A673 (cell line): ENCODE results near the gene AMMECR1. TPM values are rescaled to one million over a fixed set of nuclear protein-coding genes. Genes with fewer than 3 reads are reported as not detected.

ENCODE experiments used
- BruUV-seq: library from RNA; stranded (reverse); fragments of 400-500 nt; replicated peaks from 2 replicates; lab custom pipeline; 2021; lab: Mats Ljungman, UMichigan
- CTCF ChIA-PET: fragments of 300-600 bp; sonication (Branson Sonifier 250); formaldehyde crosslinking; loops from one replicate; lab custom pipeline; 2022; ENCODE audit warnings: antibody characterized with exemption; lab: Charles Lee
- POLR2A ChIA-PET: fragments of 300-600 bp; sonication (Branson Sonifier 250); formaldehyde crosslinking; loops from one replicate; lab custom pipeline; 2022; ENCODE audit warnings: antibody characterized with exemption; ENCODE audit not compliant: low non-redundant PET; lab: Charles Lee
- DNase-seq: peaks from one replicate; pipeline ENCODE4 v3.0.0-alpha.2; 2015; ENCODE audit warnings: low spot score
- H3K27ac ChIP-seq: fragments of 200-600 bp; sonication (generic); 2 replicates; pipeline ENCODE4 v1.5.1; 2016; ENCODE audit warnings: mixed run types, low read depth, mild to moderate bottlenecking, mixed read lengths, antibody characterized with exemption, low read length; ENCODE audit not compliant: poor library complexity, severe bottlenecking
- H3K27me3 ChIP-seq: fragments of 200-600 bp; sonication (generic); replicated peaks from 2 replicates; pipeline ENCODE4 v1.6.1; 2017; ENCODE audit warnings: mixed run types, low read depth, mild to moderate bottlenecking, mixed read lengths, antibody characterized with exemption, low read length; ENCODE audit not compliant: insufficient read depth, poor library complexity
- H3K36me3 ChIP-seq: fragments of 200-600 bp; sonication (generic); 2 replicates; pipeline ENCODE4 v1.6.1; 2016; ENCODE audit warnings: mixed run types, mild to moderate bottlenecking, mixed read lengths, antibody characterized with exemption, low read length; ENCODE audit not compliant: insufficient read depth, poor library complexity, severe bottlenecking
- H3K4me1 ChIP-seq: fragments of 200-600 bp; sonication (generic); 2 replicates; pipeline ENCODE4 v1.6.1; 2017; ENCODE audit warnings: mixed run types, mild to moderate bottlenecking, mixed read lengths, antibody characterized with exemption, low read length; ENCODE audit not compliant: insufficient read depth, poor library complexity, severe bottlenecking
- H3K4me3 ChIP-seq: fragments of 200-600 bp; sonication (generic); 2 replicates; pipeline ENCODE4 v1.5.1; 2016; ENCODE audit warnings: low read depth, mixed run types, mild to moderate bottlenecking, mixed read lengths, low read length; ENCODE audit not compliant: poor library complexity, severe bottlenecking
- H3K9me3 ChIP-seq: fragments of 200-600 bp; sonication (generic); 2 replicates; pipeline ENCODE4 v1.6.1; 2016; ENCODE audit warnings: mixed run types, low read depth, mild to moderate bottlenecking, mixed read lengths, antibody characterized with exemption, low read length; ENCODE audit not compliant: poor library complexity, severe bottlenecking
- CTCF ChIP-seq: fragments of 300-800, 200-600 bp; sonication (generic); conservative IDR thresholded peaks from 2 replicates; pipeline ENCODE4 v1.5.1; 2017; ENCODE audit warnings: low read depth, mild to moderate bottlenecking, antibody characterized with exemption, low read length, moderate library complexity, mixed read lengths
- EZH2 ChIP-seq: fragments of 200-600 bp; sonication (generic); IDR thresholded peaks from 2 replicates; pipeline ENCODE4 v1.6.1; 2017; ENCODE audit warnings: borderline replicate concordance, low read depth, mild to moderate bottlenecking, mixed read lengths, antibody characterized with exemption, low read length; ENCODE audit not compliant: poor library complexity, severe bottlenecking
- intact Hi-C: fragments of 100-400 bp; cut with micrococcal nuclease; formaldehyde crosslinking; loops from one replicate; pipeline ENCODE4 v1.10.0; 2022; ENCODE audit not compliant: unreplicated experiment
- total RNA-seq: library from RNA; stranded (reverse); gene quantifications from 2 replicates; pipeline ENCODE4 v1.2.3, GENCODE V29; 2021

AMMECR1 gene
- total RNA-seq, 1 experiment from 2014 or later: 13.0 TPM

DNA sequence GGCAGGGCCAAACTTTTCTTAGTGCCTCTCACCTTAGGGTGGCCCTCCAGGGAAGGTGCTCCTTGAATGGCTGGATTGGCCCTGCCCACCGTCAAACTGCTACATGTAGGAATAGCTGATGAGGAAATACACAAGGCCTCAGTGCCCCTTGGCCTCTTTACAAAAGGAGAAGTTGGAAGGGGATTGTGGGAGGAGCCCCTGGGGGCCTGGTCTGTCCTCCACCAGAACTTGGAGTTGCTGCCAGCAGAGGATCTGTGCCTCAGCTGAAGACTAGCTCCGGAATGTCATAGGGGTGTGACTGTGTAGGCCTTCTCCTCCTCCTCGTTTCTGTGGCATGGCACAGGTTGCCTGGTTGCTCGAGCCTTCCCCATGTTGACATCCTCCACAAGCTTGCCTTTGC lies 142.7 kb downstream of the AMMECR1 start:
- H3K4me1 ChIP-seq: peaks cover 9% of the 10 kb centered on the region
- TF ChIP-seq CTCF (no peak), EZH2 (no peak)
- ChIA-PET CTCF (no interaction called here), POLR2A (no interaction called here)
- H3K4me3 ChIP-seq: no peak overlapping the region
- H3K27me3 ChIP-seq: no peaks in the 10 kb centered on the region
- no peak for DNase-seq
- no TSS peak for BruUV-seq
- no peaks in the 10 kb centered on the region for H3K36me3 ChIP-seq
- H3K9me3 ChIP-seq: no peaks in the 10 kb centered on the region
- intact Hi-C loops: no loop called here
- no peak overlapping the region for H3K27ac ChIP-seq

DNA sequence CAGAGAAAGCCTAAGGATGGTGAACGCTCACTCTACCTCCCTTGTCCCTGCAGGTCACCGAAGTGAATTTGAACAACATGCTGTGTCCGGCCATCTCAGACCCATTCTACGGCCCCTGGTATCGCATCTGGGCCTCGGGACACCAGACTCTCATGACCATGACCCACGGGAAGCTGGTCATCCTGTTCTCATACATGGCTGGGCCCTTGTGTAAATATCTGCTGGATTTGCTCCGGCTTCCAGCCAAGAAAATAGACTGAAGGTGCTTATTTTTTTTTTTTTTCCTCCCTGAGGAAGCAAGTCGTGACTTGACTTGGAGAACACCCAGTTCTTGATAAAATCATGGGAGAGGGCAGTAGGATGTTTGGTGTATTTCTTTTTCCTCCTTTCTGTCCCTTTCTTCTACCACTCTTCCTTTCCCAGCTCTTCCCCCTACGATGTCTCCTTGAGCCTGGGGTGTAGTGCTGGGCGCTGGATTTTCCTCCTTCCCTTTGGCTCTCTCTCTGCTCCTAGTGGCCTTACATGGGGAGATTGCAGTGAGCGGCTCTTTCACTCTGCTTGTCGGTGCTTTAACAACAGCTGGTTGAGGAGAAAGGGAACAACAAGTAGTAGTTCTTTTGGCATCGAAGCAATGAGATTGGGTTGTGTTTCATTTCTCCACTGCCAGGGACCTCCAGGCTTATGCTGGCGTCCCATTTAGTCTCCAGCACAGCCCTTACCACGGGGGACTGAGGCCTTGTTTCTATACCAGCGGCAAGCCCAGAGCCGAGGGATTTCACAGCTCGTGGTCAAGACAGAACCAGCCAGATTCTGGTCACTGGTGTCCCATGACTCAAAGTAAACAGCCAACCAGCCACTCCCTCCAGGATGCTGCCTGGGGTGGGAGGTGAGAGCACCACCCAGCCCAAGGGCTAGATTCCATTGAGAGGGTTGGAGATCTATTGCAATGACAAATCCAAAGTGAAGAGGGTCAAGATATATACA lies 144.4 kb downstream of the AMMECR1 start:
- Histone ChIP-seq H3K27ac (no peak overlapping the region), H3K36me3 (no peaks in the 10 kb centered on the region), H3K4me1 (peaks cover 7% of the 10 kb centered on the region), H3K4me3 (no peak overlapping the region), H3K9me3 (no peaks in the 10 kb centered on the region), H3K27me3 (no peaks in the 10 kb centered on the region)
- TF ChIP-seq CTCF (no peak), EZH2 (no peak)
- no TSS peak for BruUV-seq
- ChIA-PET CTCF (no interaction called here), POLR2A (no interaction called here)
- DNase-seq: no peak
- intact Hi-C loops: no loop called here

- CTCF ChIA-PET: no interaction called here
- Histone ChIP-seq H3K4me1 (no peaks in the 10 kb centered on the region), H3K27me3 (no peaks in the 10 kb centered on the region), H3K36me3 (no peaks in the 10 kb centered on the region), H3K4me3 (no peak overlapping the region), H3K27ac (no peak overlapping the region), H3K9me3 (no peaks in the 10 kb centered on the region)
- intact Hi-C loops: no loop called here
- POLR2A ChIA-PET: no interaction called here
- BruUV-seq: no TSS peak
- no peak for DNase-seq
- no peak for TF ChIP-seq CTCF
- TF ChIP-seq EZH2: no peak
Measured at GRCh38 chrX:110172215-110172614, 145.7 kb downstream of the AMMECR1 start.
